Nucleus accumbens (tissue), 56 donors: ENCODE results near the gene CEP97.
"Not testable (repeated sequence)": the region's sequence is repeated elsewhere in the genome, so short reads cannot be mapped to it uniquely, and the experiment has no call there.

Experiments used
- DNase-seq, 56 donors: peaks; one replicate each; lab custom pipeline; 2025; lab: John Stamatoyannopoulos, UW

Gene CEP97

GRCh38 chr3:101724329-101725193 lies at the start of gene CEP97:
TSS of gene CEP97 (plus strand) at chr3:101724614. CDS start at chr3:101724677, 63 bp downstream.
- peak; percentile 74 to 99 (median 95) for DNase-seq

- no peak for DNase-seq
These were observed 48.7 kb upstream of the CEP97 start for GRCh38 chr3:101675709-101676215.

GRCh38 chr3:101676216-101676764 lies 48.1 kb upstream of the CEP97 start:
- no peak for DNase-seq

GRCh38 chr3:101676765-101677435 lies 47.5 kb upstream of the CEP97 start, which contains the start of gene ZBTB11:
TSS of gene ZBTB11 (minus strand) at chr3:101677132. CDS start at chr3:101676914, 218 bp downstream.
- no peak for DNase-seq

- no peak for DNase-seq
These were observed 46.8 kb upstream of the CEP97 start for GRCh38 chr3:101677436-101678286.

- not testable (repeated sequence) for DNase-seq
These were observed 45.6 kb upstream of the CEP97 start for GRCh38 chr3:101678837-101679236.

- no peak for DNase-seq
These were observed 43.9 kb upstream of the CEP97 start for GRCh38 chr3:101680466-101680865.

- DNase-seq, result no peak
These were observed 39.4 kb upstream of the CEP97 start for GRCh38 chr3:101685050-101685400.

GRCh38 chr3:101685870-101686307 lies 38.5 kb upstream of the CEP97 start:
- no peak for DNase-seq

GRCh38 chr3:101687142-101687931 lies 37.1 kb upstream of the CEP97 start:
- DNase-seq, result no peak

GRCh38 chr3:101689286-101689685 lies 35.1 kb upstream of the CEP97 start:
- DNase-seq, result no peak

GRCh38 chr3:101690972-101691371 lies 33.4 kb upstream of the CEP97 start:
- no peak for DNase-seq

- DNase-seq, result not testable (repeated sequence)
These were observed 32.4 kb upstream of the CEP97 start for GRCh38 chr3:101691685-101692671.

- not testable (repeated sequence) for DNase-seq
These were observed 30.9 kb upstream of the CEP97 start for GRCh38 chr3:101693540-101693939.

GRCh38 chr3:101694836-101695235 lies 29.6 kb upstream of the CEP97 start:
- not testable (repeated sequence) for DNase-seq

GRCh38 chr3:101695779-101696372 lies 28.5 kb upstream of the CEP97 start:
- no peak for DNase-seq
